ENCODE measurements around the gene ANAPC15.
"Not testable (repeated sequence)": the region's sequence is repeated elsewhere in the genome, so short reads cannot be mapped to it uniquely, and the experiment has no call there.

ANAPC15 gene

DNA sequence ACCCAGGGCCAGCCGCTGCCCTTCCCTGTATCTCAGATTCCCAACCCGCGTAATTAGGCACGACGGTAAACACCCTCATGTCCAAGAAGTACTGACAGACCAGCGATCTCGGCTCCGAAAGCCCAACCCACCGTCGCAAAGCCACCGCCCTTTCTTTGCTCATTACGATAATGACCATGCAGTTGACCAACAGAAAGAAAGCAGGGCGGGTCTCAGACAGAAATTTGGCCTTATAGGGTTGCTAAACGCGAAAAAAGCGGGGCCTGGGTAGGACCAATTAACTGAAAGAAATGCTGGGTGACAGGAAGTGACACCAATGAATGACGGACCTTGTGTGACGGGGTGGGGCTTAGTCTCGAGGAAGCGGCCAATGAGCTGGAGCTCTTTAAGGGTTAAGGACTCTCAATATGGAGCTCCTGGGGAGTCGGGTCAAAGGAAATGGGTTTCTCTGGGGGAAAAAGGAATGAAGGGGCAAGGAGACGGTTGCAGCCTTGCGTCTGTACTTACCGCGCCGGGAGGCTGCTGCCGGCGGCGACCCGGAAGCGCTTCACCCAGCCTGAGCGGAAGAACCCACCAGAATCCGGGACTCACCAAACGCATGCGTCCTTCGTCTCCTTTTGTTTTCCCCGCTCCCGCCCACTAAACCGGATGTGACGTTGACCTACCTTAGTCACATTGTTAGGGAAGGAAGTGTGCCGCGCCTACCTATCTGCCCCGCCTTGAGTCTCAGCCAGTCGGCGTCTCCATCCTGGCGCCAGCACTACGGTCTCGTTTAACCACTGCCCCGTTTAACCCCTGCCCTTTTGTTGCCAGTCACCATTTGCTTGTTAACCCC, at the start of gene ANAPC15:
Gene ANAPC15, minus strand, starts transcription at position 553 of the 835 bp plus-strand sequence. CDS start 1,419 bp downstream, outside the sequence.
- peak; percentile 92 to 95 (median 94) for DNase-seq (ENCODE audit: low read depth in 3 of 3, low spot score in 1 of 3)

DNA sequence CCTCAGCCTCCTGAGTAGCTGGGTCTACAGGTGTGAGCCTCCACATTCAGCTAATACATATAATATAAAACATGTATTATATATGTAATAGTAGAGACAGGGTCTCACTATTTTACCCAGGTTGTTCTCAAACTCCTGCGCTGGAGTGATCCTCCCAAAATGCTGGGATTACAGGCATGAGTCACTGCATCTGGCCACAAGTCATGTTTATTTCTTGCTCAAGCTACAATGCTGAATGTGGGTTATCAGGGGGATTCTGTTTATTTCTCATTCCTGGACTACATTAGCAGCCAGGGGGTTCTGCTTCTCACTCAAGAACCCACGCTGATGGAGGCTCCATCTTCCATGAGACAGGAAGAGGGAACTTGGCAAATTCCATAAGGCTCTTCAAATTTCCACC, 47.8 kb upstream of the ANAPC15 start:
- no peak for DNase-seq (ENCODE audit: low read depth in 3 of 3, low spot score in 1 of 3)

- no peak for DNase-seq (ENCODE audit: low read depth in 3 of 3, low spot score in 1 of 3)
Measured at GRCh38 chr11:72157131-72157530, 44.6 kb upstream of the ANAPC15 start.

GRCh38 chr11:72155751-72156150, 43.3 kb upstream of the ANAPC15 start:
- no peak for DNase-seq (ENCODE audit: low read depth in 3 of 3, low spot score in 1 of 3)

GRCh38 chr11:72154816-72155215, 42.3 kb upstream of the ANAPC15 start:
- no peak for DNase-seq (ENCODE audit: low read depth in 3 of 3, low spot score in 1 of 3)

DNA sequence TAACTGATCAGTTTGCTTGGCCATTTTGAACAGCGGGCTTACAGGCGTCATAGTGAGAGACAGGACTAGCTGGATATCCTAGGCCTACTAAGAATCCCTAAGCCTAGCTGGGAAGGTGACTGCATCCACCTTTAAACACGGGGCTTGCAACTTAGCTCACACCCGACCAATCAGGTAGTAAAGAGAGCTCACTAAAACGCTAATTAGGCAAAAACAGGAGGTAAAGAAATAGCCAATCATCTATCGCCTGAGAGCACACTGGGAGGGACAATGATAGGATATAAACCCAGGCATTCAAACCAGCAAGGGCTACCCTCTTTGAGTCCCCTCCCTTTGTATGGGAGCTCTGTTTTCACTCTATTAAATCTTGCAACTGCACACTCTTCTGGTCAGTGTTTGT, 41.4 kb upstream of the ANAPC15 start:
- DNase-seq (ENCODE audit: low read depth in 3 of 3, low spot score in 1 of 3): not testable (repeated sequence)

DNA sequence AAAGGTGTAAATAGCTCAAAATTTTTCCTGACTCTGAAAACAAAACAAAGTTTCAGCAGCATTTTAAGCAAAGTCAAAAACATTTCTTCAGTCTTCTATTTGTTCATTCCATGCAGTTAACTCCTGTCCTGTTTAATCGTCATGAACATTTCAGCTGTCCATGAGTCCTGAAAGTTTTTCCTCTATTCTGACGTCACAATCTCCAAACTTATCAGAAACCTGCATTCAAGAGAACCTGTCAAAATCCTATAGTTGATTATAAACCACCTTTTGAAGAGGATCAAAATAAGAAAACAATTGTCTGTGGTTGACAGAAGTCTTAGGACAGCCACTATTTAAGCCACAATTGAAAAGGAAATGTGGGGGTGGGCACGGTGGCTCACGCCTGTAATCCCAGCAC, 38.4 kb upstream of the ANAPC15 start:
- DNase-seq (ENCODE audit: low read depth in 3 of 3, low spot score in 1 of 3): no peak

- no peak for DNase-seq (ENCODE audit: low read depth in 3 of 3, low spot score in 1 of 3)
Measured at GRCh38 chr11:72146625-72147024, 34.1 kb upstream of the ANAPC15 start.

DNA sequence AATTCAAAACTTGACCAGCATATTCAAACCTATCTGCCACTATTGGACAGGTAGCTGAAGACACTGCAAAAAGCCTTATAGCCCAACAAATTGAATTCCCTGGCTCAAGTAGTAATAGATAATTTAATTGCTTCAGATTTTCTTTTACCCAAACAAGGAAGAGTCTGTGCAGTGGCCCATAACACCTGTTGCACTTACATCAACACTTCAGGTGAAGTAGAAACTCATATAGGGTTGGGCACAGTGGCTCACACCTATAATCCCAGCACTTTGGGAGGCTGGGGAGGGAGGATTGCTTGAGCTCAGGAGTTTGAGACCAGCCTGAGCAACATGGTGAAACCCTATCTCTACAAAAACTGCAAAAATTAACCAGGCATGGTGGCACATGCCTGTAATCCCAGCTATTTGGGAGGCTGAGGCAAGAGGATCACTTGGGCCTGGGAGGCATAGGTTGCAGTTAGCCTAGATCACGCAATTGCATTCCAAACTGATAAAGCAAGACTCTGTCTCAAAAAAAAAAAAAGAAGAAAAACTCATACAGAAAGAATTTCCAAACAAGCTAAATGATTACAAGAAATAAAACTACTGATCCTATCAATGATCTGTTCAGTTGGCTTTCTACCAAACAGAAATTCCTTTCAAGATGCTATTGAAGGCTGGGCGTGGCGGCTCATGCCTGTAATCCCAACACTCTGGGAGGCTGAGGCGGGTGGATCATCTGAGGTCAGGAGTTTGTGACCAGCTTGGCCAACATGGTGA, 32.5 kb upstream of the ANAPC15 start:
- DNase-seq (ENCODE audit: low read depth in 3 of 3, low spot score in 1 of 3): no peak

- not testable (repeated sequence) for DNase-seq (ENCODE audit: low read depth in 3 of 3, low spot score in 1 of 3)
Measured at GRCh38 chr11:72142543-72142942, 30.0 kb upstream of the ANAPC15 start.

DNA sequence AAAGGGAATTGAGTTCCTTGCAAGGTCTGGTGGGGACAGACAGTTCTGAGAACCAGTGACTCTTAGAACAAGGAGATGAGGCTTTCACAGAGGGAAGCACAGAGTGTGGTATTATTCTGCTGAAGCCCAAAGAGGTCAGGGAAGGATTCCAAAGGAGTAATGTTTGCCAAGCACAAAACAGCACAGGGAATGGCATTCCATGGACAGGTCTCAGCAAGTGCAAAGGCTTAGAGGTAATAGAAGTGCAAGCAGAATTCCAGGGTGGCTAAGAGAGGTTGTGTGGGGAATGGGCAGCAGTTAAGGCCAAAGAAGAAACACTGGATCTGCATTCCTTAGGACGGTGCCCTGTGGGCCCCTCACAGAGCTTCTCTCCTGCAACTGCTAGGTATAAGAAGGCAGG, 29.6 kb upstream of the ANAPC15 start:
- not testable (repeated sequence) for DNase-seq (ENCODE audit: low read depth in 3 of 3, low spot score in 1 of 3)

- DNase-seq (ENCODE audit: low read depth in 3 of 3, low spot score in 1 of 3): no peak
Measured at GRCh38 chr11:72141066-72141465, 28.6 kb upstream of the ANAPC15 start.

GRCh38 chr11:72140661-72141060, 28.2 kb upstream of the ANAPC15 start:
- no peak for DNase-seq (ENCODE audit: low read depth in 3 of 3, low spot score in 1 of 3)

GRCh38 chr11:72139500-72139899, 27.0 kb upstream of the ANAPC15 start:
- DNase-seq (ENCODE audit: low read depth in 3 of 3, low spot score in 1 of 3): no peak

- no peak for DNase-seq (ENCODE audit: low read depth in 3 of 3, low spot score in 1 of 3)
Measured at GRCh38 chr11:72138821-72139390, 26.4 kb upstream of the ANAPC15 start.

DNA sequence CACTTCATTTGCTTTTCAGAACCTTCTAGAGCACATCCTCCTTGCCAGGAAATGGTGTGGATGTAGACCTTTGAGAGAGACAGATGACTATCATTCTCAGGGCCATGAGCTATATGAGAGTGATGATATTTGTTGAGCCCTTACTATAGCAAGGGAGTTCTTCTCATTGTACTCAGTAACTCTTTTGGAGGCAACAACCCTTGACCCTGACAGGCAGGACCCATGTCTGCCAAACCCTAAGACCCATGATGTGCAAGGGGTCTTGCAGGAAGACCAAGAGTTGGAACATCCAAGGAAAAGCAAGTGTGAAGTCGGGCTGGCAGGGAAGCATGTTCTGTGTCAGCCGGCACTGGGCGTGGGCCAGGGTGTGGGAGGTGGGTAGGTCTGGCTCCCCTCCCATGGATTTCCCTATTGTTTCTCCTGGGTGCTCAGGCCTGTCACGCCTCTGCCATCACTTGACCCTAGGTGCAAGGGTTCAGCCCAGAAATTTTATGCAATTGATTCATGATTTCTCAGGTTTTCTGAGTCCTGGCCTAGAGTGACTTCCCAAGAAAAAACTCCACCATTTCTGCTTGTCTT, 24.3 kb upstream of the ANAPC15 start:
- no peak for DNase-seq (ENCODE audit: low read depth in 3 of 3, low spot score in 1 of 3)

DNA sequence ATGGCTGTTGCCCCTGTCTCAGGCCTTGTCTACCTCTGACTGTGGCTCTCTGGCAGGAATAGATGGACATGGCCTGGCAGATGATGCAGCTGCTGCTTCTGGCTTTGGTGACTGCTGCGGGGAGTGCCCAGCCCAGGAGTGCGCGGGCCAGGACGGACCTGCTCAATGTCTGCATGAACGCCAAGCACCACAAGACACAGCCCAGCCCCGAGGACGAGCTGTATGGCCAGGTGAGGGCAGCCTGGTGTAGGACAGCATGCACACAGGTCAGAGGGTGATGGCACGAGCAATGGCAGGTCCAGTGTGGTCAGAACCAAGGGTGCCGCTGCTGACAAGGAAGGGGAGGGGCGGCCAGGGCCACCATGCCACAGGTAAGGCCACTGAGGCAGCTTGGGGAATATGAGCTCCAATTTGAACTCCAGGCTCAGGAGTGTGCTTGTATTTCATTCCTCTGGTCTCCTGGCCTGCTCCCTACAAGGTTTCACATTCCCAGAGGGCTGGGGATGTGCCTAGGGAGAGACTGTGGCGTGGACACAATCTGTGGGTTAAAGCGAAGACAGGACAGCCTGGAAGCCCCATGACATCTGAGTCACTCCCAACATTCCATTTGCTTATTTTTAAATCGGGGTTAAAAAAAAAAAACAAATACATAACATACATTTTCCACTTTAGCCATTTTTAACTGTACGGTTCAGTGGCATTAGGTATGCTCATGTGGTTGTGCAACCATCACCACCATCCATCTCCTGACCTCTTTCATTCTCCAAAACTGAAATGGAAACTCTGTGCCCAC, 23.6 kb upstream of the ANAPC15 start:
- no peak for DNase-seq (ENCODE audit: low read depth in 3 of 3, low spot score in 1 of 3)

DNA sequence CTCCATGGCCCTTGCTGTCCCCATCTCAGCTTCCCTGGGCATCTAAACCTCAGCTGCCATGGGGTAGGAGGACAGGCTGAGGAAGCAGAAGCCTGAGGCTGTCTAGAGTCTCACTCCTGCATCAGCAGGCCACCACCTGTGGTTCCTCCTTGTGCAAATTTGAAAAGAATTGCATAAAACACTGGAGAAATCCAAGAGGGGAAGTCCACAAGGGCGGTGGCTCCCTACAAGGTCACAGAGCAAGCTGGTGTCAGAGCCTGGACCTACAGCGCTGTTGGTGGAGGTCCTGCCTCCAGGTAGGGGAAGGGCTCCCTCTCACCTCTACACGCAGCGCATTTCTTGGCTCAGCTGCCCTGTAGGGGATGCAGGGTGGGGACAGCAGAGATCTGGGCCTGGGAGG, 23.0 kb upstream of the ANAPC15 start, which contains the start of gene FOLR3:
Gene FOLR3, plus strand, starts transcription at position 253 of the 400 bp plus-strand sequence. CDS start 228 bp downstream, outside the sequence.
- DNase-seq (ENCODE audit: low read depth in 3 of 3, low spot score in 1 of 3): not testable (repeated sequence)

DNA sequence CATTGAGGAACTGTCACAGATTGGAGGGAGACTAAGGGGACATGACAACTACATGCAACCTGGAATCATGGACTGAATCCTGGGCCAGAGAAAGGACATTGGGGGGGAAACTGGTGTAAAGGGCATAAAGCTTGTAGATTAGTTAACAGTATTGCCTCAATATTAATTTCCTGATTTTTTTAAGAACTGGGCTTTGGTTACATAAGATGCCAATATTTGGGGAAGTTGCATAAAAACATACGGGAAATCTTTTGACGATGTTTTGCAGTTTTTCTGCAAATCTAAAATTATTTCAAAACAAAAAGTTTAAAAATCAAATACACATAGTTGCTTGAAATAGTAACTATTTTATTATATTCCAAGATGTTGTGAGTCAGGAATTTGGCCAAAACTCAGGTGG, 20.2 kb upstream of the ANAPC15 start:
- no peak for DNase-seq (ENCODE audit: low read depth in 3 of 3, low spot score in 1 of 3)

- DNase-seq (ENCODE audit: low read depth in 3 of 3, low spot score in 1 of 3): no peak
Measured at GRCh38 chr11:72129381-72129780, 16.9 kb upstream of the ANAPC15 start.

- DNase-seq (ENCODE audit: low read depth in 3 of 3, low spot score in 1 of 3): no peak
Measured at GRCh38 chr11:72127923-72128322, 15.4 kb upstream of the ANAPC15 start.
